ENCODE data around the gene GNAQ. TPM values are rescaled to one million over a fixed set of nuclear protein-coding genes. Genes with fewer than 3 reads are reported as not detected.

The GNAQ gene
- total RNA-seq, 2 donors from 2014 or later, result 12.8 to 18.5 TPM

DNA sequence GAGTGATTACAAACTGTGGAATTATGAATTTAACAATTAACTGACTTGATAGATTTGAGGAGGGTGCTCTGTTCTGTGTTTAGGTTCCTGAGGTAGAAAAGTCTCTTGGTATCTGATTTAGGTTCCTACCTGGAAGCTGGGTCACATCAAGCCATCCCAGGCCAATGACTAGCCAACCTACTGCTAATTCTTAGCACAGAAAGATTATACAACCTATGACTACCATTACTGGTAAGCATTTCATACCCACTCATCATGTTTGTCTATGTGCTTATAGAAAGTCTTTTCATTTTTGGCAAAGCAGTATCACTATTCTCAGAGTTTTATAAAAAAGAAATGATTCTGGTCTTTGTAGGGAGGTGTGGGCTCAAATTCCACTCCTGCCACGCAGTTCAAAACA is 49.7 kb downstream of the GNAQ start:
- peak overlapping the region; percentile 8 for H3K4me3 Mint-ChIP-seq
- H3K27ac Mint-ChIP-seq, result no peak overlapping the region
- no peaks in the 10 kb centered on the region for H3K36me3 Mint-ChIP-seq (ENCODE audit: low read depth)
- no peak for ATAC-seq (replicated peaks)
- H3K4me1 Mint-ChIP-seq, result peaks cover 57% of the 10 kb centered on the region
- H3K27me3 Mint-ChIP-seq, result no peaks in the 10 kb centered on the region
- no peaks in the 10 kb centered on the region for H3K9me3 Mint-ChIP-seq

DNA sequence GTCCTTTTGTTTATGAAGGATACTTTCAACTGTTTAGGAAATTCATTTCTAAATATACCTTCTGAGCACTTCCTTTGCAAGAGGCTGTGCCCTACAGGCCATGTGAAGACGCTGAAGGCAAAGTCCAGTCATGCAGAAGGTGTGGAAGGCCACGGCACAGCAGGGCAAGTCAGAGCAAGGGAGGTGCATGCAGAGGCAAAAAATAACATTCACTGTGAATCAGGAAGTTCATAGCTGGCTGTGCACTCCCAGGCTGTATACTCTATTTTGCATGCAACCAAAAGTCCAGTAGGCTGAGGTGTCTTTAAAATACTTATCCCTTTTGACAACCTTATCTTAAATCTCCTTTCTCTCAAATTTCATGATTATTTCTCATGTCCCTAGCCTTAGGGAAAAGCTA is 50.3 kb downstream of the GNAQ start:
- no peak for ATAC-seq (replicated peaks)
- peak overlapping the region; percentile 8 for H3K4me3 Mint-ChIP-seq
- no peaks in the 10 kb centered on the region for H3K9me3 Mint-ChIP-seq
- H3K27ac Mint-ChIP-seq, result peak overlapping the region; percentile 53
- no peaks in the 10 kb centered on the region for H3K27me3 Mint-ChIP-seq
- H3K36me3 Mint-ChIP-seq (ENCODE audit: low read depth), result no peaks in the 10 kb centered on the region
- H3K4me1 Mint-ChIP-seq, result peaks cover 55% of the 10 kb centered on the region

DNA sequence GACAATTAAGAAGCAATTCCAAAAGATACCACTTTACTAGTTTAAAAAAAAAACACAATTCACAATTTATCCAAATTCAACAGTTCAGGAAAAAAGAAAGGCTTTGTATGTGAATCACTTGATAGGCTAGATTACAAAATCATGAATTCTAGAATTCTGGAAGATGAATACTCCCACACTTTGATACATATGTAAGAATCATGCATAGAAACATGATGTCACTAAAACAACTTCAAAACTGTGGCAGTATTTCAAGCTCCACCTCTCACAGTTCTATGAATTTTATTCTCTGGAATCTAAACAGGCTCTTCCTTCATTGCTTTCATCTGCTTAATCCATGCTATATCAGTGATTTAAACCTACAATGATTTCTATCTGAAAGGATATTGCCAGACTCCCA is 51.0 kb downstream of the GNAQ start:
- H3K27ac Mint-ChIP-seq, result peak overlapping the region; percentile 53
- no peaks in the 10 kb centered on the region for H3K36me3 Mint-ChIP-seq (ENCODE audit: low read depth)

DNA sequence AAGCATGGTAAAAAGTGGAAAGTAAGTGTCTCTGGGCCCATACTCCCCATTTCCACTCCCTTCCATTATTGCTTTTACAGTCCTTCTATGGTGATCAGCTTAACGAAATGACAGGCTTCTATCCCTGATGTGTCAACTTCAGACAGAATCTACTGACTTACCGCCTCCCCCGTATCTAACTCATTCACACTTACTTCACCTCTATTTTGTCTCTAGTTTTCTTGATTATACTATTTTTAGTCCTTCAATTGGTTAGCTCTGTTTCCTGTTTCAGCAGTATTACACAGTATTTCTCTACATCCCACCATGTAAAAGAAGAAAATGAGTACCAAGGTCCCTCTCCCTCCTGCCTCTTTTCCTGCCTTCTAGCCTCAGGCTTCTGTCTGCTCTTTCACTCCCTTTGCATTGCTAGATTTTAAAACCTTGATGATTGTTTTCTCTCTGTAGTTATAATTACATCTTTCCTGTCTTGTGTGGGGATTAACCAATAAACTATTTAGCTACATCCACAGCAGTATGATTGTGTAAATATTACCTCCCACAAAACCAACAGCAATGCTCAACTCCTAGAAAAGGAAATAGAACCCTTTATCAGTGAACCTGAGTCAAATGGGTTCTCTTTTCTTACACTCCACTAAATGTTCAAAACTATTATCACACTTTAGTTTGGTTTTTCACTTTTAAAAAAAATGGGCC is 53.4 kb downstream of the GNAQ start:
- Mint-ChIP-seq H3K27me3 (no peaks in the 10 kb centered on the region), H3K27ac (peak overlapping the region; percentile 79), H3K9me3 (no peaks in the 10 kb centered on the region), H3K36me3 (ENCODE audit: low read depth) (no peaks in the 10 kb centered on the region), H3K4me3 (peak overlapping the region; percentile 58), H3K4me1 (peaks cover 41% of the 10 kb centered on the region)
- peak; percentile 89 for ATAC-seq (replicated peaks)

More for the DNA sequence above, 51.0 kb downstream of the GNAQ start:
- H3K9me3 Mint-ChIP-seq, result no peaks in the 10 kb centered on the region
- peaks cover 51% of the 10 kb centered on the region for H3K4me1 Mint-ChIP-seq
- ATAC-seq (replicated peaks), result no peak
- no peak overlapping the region for H3K4me3 Mint-ChIP-seq
- no peaks in the 10 kb centered on the region for H3K27me3 Mint-ChIP-seq

DNA sequence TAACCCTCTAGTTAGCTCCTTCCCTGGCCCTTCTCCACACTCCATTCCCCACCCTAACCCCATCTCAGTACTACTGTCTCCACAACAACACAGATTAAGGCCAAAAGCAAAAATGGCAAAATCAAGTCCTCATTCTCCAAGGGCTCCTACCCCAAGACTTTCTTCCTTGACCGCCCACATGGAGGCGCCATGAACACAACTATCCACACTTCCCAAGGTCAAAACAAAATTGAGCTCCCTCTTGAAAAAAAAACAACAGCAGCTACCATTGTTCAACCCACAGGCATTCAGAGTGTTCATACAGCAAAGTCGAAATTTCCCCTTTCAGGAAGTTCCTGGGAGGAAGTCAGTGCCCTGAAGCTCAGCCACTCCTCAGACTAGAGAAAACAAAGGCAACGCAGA is 54.4 kb downstream of the GNAQ start:
- peak overlapping the region; percentile 79 for H3K27ac Mint-ChIP-seq
- H3K4me3 Mint-ChIP-seq, result peak overlapping the region; percentile 58
- no peaks in the 10 kb centered on the region for H3K27me3 Mint-ChIP-seq
- ATAC-seq (replicated peaks), result peak; percentile 42
- no peaks in the 10 kb centered on the region for H3K9me3 Mint-ChIP-seq
- H3K4me1 Mint-ChIP-seq, result peaks cover 36% of the 10 kb centered on the region
- H3K36me3 Mint-ChIP-seq (ENCODE audit: low read depth), result no peaks in the 10 kb centered on the region

DNA sequence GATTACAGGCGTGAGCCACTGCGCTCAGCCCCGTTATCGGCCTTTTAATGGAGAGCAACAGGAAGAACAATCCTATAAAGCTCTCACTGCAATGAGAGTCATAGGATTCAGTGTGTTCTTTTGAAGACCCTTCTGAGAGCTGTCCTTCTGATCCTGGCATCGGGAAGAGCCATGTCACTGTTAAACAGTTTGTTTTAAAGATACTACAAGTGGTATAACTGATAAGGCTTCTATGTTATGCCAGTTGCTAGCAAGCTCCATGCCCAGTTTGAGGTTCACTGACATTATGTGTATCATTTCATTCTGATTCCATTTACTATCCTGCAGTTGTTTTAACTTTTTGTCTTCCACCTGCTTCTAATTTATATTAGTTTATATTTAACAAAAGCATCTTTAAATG is 55.8 kb downstream of the GNAQ start:
- peaks cover 23% of the 10 kb centered on the region for H3K4me1 Mint-ChIP-seq
- H3K27me3 Mint-ChIP-seq, result no peaks in the 10 kb centered on the region
- ATAC-seq (replicated peaks), result no peak
- no peaks in the 10 kb centered on the region for H3K9me3 Mint-ChIP-seq
- H3K4me3 Mint-ChIP-seq, result no peak overlapping the region
- no peak overlapping the region for H3K27ac Mint-ChIP-seq
- H3K36me3 Mint-ChIP-seq (ENCODE audit: low read depth), result no peaks in the 10 kb centered on the region

DNA sequence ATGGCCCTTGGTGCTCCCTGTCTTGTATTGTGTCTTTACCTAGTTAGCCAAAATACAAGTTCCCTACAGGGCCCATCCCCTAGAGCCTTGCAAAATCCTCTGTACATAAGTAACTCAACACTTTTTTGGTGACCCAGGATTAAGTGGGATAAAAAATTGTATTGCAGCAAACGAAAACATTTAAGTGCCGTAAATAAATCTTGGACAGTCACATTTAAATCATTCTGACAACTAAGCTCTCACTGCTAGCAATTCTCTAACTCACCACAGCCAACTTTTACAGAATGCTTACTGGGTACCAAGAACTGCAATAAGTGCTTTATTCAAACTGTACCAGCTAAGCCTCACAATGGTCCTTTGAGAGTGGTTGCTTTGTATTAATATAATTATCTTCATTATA is 56.6 kb downstream of the GNAQ start:
- peaks cover 28% of the 10 kb centered on the region for H3K4me1 Mint-ChIP-seq
- H3K27me3 Mint-ChIP-seq, result no peaks in the 10 kb centered on the region
- H3K4me3 Mint-ChIP-seq, result no peak overlapping the region
- H3K36me3 Mint-ChIP-seq (ENCODE audit: low read depth), result no peaks in the 10 kb centered on the region
- H3K9me3 Mint-ChIP-seq, result no peaks in the 10 kb centered on the region
- ATAC-seq (replicated peaks), result no peak
- H3K27ac Mint-ChIP-seq, result no peak overlapping the region

DNA sequence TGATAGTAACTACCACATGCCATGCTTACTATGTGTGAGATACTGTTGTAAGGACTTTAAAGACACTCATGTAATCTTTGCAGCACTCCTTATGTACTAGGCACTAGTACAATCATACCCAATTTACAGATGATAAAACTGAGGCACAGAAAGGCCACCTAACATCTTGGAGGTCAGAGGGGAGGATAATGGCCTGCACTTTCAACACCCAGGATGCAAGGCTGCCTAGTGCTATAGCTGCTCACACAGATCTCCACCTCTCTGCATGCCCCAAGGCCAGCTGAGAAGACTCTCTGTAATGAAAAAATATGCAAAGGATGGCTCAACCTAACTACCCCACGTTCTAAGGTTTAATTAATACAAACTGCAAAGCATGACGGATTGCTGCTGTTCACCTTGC is 57.2 kb downstream of the GNAQ start:
- Mint-ChIP-seq H3K27ac (no peak overlapping the region), H3K36me3 (ENCODE audit: low read depth) (no peaks in the 10 kb centered on the region), H3K4me3 (no peak overlapping the region), H3K4me1 (peaks cover 27% of the 10 kb centered on the region), H3K9me3 (no peaks in the 10 kb centered on the region), H3K27me3 (no peaks in the 10 kb centered on the region)
- ATAC-seq (replicated peaks), result no peak

DNA sequence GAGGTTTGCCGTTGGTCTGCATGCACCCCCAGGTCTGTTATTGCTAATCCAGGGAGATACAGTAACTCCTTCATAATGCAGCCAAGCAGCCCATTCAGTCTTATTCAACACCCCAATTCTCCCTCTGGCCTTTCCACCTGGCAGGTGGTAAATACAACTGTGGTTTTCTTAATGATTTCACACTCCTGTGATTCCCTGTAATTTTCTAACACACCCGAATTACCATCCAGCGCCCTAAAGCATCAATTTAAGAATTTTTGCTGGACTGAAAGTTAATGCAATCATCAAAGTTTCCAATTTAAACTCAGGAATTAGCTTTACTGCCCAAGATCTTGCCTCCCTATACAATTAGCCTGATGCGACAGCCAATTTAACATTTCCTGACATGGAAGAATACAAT is 62.5 kb downstream of the GNAQ start:
- H3K9me3 Mint-ChIP-seq, result no peaks in the 10 kb centered on the region
- H3K27me3 Mint-ChIP-seq, result no peaks in the 10 kb centered on the region
- H3K4me1 Mint-ChIP-seq, result peaks cover 37% of the 10 kb centered on the region
- H3K4me3 Mint-ChIP-seq, result no peak overlapping the region
- no peak for ATAC-seq (replicated peaks)
- no peaks in the 10 kb centered on the region for H3K36me3 Mint-ChIP-seq (ENCODE audit: low read depth)
- no peak overlapping the region for H3K27ac Mint-ChIP-seq

DNA sequence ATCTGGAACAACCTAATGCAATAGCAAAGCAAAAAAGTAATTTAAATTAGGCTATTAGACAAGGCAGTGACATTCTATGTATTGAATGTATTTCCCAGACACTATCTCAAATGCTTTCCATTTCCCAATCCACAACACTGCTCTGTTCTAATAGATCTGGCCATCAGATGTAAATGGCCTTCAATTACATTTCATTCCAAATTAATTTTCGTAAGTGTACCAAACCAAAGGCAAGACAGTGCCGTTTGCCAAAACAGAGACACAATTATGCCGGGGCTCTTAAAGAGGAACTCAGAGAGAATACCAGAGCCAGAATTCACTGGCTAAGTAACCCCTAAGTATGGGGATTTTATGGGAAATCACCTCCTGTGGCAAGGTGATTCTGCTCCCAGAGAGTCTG is 63.1 kb downstream of the GNAQ start:
- H3K36me3 Mint-ChIP-seq (ENCODE audit: low read depth), result no peaks in the 10 kb centered on the region
- no peaks in the 10 kb centered on the region for H3K9me3 Mint-ChIP-seq
- no peak overlapping the region for H3K27ac Mint-ChIP-seq
- H3K27me3 Mint-ChIP-seq, result no peaks in the 10 kb centered on the region
- H3K4me3 Mint-ChIP-seq, result no peak overlapping the region
- ATAC-seq (replicated peaks), result no peak
- peaks cover 37% of the 10 kb centered on the region for H3K4me1 Mint-ChIP-seq

DNA sequence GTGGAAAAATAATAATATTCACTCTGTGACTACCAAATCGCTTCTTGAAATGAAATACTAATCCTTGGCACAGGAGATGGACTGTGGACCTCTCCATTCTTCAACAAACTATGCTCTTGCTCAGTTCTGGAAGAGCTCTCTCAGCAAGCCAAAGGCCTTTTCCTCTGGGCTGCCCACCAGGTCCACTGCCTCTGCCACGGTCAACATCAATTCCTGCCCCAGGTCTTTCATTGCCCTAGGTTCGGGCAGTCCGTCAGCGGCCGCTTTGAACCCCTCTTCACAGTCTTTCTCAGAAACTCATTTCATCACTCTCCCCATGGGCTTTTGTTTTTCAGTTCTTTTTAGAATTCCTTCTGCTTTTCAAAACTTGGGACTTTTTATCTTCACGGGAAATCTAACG is 64.9 kb downstream of the GNAQ start:
- H3K4me3 Mint-ChIP-seq, result no peak overlapping the region
- H3K27me3 Mint-ChIP-seq, result no peaks in the 10 kb centered on the region
- no peak for ATAC-seq (replicated peaks)
- no peaks in the 10 kb centered on the region for H3K9me3 Mint-ChIP-seq
- H3K36me3 Mint-ChIP-seq (ENCODE audit: low read depth), result no peaks in the 10 kb centered on the region
- H3K27ac Mint-ChIP-seq, result no peak overlapping the region
- peaks cover 50% of the 10 kb centered on the region for H3K4me1 Mint-ChIP-seq

DNA sequence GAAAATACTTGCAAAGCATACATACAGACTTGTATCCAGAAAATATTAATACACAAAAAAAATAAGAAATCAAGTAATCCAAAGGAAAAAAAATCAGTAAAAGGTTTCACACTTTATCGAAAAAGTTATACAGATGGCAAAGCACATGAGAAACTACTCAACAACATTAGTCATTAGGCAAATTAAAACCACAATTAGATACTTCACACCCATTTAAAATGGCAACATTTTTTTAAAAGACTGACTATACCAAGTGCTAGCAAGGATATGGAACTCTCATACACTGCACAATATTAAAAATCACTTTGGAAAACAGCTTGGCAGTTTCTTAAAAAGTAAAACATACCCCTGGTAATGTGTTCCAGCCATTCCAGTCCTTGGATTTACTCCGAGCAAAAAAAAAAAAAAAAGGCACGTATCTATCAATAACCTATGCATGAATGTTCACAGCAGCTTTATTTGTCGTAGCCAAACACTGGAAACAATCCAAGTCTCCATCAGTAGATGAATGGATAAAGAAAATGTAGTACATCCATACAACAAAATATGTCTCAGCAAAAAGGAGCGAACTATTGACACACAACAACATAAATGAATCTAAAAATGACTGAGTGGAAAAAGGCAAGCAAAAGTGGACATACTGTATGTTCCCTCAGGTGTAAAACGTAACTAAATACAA is 66.0 kb downstream of the GNAQ start:
- no peaks in the 10 kb centered on the region for H3K9me3 Mint-ChIP-seq
- peaks cover 55% of the 10 kb centered on the region for H3K4me1 Mint-ChIP-seq
- peak overlapping the region; percentile 17 for H3K27ac Mint-ChIP-seq

DNA sequence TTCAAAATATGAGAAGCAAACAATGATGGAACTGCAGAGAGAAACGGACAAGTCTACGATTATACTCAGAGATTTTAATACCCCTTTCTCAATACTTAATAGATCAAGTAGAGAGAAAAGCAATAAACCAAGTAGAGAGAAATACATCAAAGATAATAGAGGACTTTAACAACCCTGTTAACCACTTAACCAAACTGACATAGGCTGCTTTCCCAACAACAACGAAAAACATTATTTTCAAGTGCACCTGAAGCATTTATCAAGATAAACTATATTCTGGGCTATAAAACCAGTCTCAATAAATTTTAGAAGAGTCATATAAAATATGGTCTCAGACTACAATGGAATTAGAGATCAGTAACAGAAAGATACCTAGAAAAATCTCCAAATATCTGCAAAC is 67.4 kb downstream of the GNAQ start:
- H3K36me3 Mint-ChIP-seq (ENCODE audit: low read depth), result no peaks in the 10 kb centered on the region
- no peak overlapping the region for H3K4me3 Mint-ChIP-seq
- no peak for ATAC-seq (replicated peaks)
- no peaks in the 10 kb centered on the region for H3K27me3 Mint-ChIP-seq
- no peak overlapping the region for H3K27ac Mint-ChIP-seq
- H3K4me1 Mint-ChIP-seq, result peaks cover 54% of the 10 kb centered on the region
- H3K9me3 Mint-ChIP-seq, result no peaks in the 10 kb centered on the region

More for the DNA sequence above, 66.0 kb downstream of the GNAQ start:
- ATAC-seq (replicated peaks), result no peak
- Mint-ChIP-seq H3K4me3 (no peak overlapping the region), H3K27me3 (no peaks in the 10 kb centered on the region), H3K36me3 (ENCODE audit: low read depth) (no peaks in the 10 kb centered on the region)

DNA sequence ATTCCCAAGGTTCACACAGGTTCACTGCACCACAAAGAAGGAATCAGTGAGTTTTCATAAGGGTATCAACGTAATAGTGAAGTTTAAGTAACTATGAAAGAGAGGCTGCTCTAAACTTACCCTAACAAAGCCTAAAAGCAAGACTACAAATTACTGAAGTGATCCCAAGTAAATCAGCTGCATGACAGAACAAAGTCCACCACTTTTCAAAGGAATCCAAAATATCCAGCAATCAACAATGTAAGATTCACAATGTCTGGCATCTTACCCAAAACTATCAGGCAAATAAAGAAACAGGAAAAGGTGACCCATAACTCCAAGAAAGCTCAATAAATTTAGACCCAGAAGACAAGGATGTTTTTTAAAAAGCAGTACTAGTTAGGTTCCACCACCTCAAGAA is 70.1 kb downstream of the GNAQ start:
- H3K36me3 Mint-ChIP-seq (ENCODE audit: low read depth), result no peaks in the 10 kb centered on the region
- no peaks in the 10 kb centered on the region for H3K27me3 Mint-ChIP-seq
- no peak for ATAC-seq (replicated peaks)
- H3K4me3 Mint-ChIP-seq, result no peak overlapping the region
- H3K4me1 Mint-ChIP-seq, result peaks cover 48% of the 10 kb centered on the region
- peak overlapping the region; percentile 39 for H3K27ac Mint-ChIP-seq
- no peaks in the 10 kb centered on the region for H3K9me3 Mint-ChIP-seq

DNA sequence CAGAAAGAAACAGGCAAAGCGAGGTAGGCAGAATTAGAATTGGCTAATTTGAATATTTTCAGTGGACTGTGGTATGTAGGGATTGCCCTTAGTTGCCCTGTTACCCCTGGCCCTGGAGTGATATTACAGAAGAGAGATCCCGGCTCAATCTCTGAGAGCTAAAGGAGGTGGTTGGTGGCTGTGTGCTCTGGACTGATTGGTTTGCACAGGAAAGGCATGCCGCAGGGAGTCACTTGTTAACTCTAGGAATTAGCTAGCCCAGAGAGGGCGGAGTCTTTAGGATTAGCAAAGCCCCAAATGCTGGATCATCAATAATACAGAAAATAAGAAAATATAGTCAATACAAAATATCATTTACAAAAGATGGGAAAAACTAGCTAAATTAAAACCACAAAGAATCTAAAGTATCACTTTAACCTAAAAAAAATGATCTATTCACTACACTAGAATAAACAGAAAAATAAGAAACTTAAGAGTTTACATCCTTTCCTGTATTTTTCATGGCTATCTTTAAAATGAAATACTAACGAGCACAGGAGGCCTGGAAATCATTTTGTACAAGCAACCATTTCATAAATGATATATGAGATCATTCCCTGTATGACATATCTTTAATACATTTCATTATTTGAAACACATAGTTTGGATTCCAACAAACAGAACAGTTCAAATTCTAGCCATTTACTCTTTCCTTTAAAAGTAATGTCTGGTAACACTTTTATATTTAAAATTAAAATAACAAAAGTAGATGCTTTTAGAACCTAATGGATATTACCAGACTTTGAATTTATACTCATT is 71.1 kb downstream of the GNAQ start:
- Mint-ChIP-seq H3K4me1 (peaks cover 44% of the 10 kb centered on the region), H3K9me3 (no peaks in the 10 kb centered on the region), H3K36me3 (ENCODE audit: low read depth) (no peaks in the 10 kb centered on the region), H3K4me3 (no peak overlapping the region), H3K27me3 (no peaks in the 10 kb centered on the region), H3K27ac (no peak overlapping the region)
- ATAC-seq (replicated peaks), result no peak
